SJSA1 (cell line): Measurements from ENCODE around the gene ESRRA. TPM values are rescaled to one million over a fixed set of nuclear protein-coding genes. Genes with fewer than 3 reads are reported as not detected.

Experiments
- DNase-seq, 2 experiments: peaks; one replicate each; pipeline ENCODE4 v3.0.0-alpha.2; 2015 to 2020; ENCODE audit warnings: low spot score in 2 of 2, low read depth in 1 of 2
- H3K27ac ChIP-seq: fragments of 250-450 bp; sonication (Bioruptor Pico); 2 replicates; pipeline ENCODE4 v1.5.1; 2020; ENCODE audit warnings: mild to moderate bottlenecking, moderate library complexity
- H3K27me3 ChIP-seq: fragments of 250-450 bp; sonication (Bioruptor Pico); replicated peaks from 2 replicates; pipeline ENCODE4 v1.5.1; 2020; ENCODE audit warnings: mild to moderate bottlenecking, moderate library complexity
- H3K36me3 ChIP-seq: fragments of 250-450 bp; sonication (Bioruptor Pico); 2 replicates; pipeline ENCODE4 v1.5.1; 2020; ENCODE audit warnings: mild to moderate bottlenecking
- H3K4me1 ChIP-seq: fragments of 250-450 bp; sonication (Bioruptor Pico); replicated peaks from 2 replicates; pipeline ENCODE4 v1.6.1; 2021; ENCODE audit warnings: mild to moderate bottlenecking
- H3K4me3 ChIP-seq: fragments of 250-450 bp; sonication (Bioruptor Pico); 2 replicates; pipeline ENCODE4 v1.5.1; 2020; ENCODE audit warnings: mild to moderate bottlenecking
- H3K9me3 ChIP-seq: fragments of 250-450 bp; sonication (Bioruptor Pico); replicated peaks from 2 replicates; pipeline ENCODE4 v1.5.1; 2020; ENCODE audit warnings: mild to moderate bottlenecking
- total RNA-seq: library from RNA; depleted of rRNA; stranded (reverse); fragments of >200 nt; shearing (Covaris generic); gene quantifications from 2 replicates; pipeline ENCODE4 v1.2.3, GENCODE V29; 2014

Gene ESRRA
- total RNA-seq, 1 experiment from 2014 or later: 50.7 TPM

DNA sequence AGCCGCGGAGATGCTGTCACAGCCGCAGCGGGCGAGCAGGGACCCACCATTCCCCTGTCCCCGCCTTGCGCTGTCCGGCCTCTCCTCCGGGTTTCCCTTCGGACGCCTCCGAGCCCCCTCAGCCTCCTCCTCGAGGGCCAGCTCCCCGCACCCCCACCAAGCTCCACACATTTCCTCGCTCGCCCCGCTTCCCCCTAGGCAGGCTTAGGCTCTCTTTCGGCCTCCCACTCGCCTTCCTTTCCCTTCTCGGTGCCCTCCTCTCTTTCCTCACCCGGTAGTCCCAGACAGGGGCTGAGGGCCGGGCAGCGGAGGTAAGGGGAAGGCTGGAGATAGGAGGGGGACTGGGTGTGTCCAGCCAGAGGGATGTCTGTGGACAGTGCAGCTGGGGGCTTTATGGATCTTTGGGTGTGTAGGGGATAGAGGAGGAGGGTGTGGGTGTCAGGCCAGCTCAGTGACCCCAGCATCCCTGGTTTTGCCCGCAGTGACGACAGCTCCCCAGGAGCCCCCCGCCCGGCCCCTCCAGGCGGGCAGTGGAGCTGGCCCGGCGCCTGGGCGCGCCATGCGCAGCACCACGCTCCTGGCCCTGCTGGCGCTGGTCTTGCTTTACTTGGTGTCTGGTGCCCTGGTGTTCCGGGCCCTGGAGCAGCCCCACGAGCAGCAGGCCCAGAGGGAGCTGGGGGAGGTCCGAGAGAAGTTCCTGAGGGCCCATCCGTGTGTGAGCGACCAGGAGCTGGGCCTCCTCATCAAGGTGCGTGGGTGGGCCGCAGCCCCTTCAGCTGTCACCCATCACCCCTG lies 12.7 kb upstream of the ESRRA start:
- Histone ChIP-seq H3K9me3 (0 out of 2 replicates have a peak, but pooled peaks cover 3% of the 10 kb centered on the region), H3K27me3 (peaks cover 61% of the 10 kb centered on the region), H3K4me3 (no peak overlapping the region), H3K27ac (no peak overlapping the region), H3K36me3 (no peaks in the 10 kb centered on the region; the same call in 1 of the 2 replicates), H3K4me1 (peaks cover 10% of the 10 kb centered on the region)
- DNase-seq: no peak

GRCh38 chr11:64294774-64295173 lies 10.6 kb upstream of the ESRRA start:
- DNase-seq: no peak
- Histone ChIP-seq H3K27ac (no peak overlapping the region), H3K4me1 (peaks cover 10% of the 10 kb centered on the region), H3K9me3 (0 out of 2 replicates have a peak, but pooled peaks cover 3% of the 10 kb centered on the region), H3K36me3 (no peaks in the 10 kb centered on the region; the same call in 1 of the 2 replicates), H3K27me3 (peaks cover 80% of the 10 kb centered on the region), H3K4me3 (no peak overlapping the region)

- peaks cover 82% of the 10 kb centered on the region for H3K27me3 ChIP-seq
- 0 out of 2 replicates have a peak, but pooled peaks cover 3% of the 10 kb centered on the region for H3K9me3 ChIP-seq
- H3K27ac ChIP-seq: no peak overlapping the region
- no peak overlapping the region for H3K4me3 ChIP-seq
- DNase-seq: no peak
- no peaks in the 10 kb centered on the region; the same call in 1 of the 2 replicates for H3K36me3 ChIP-seq
- H3K4me1 ChIP-seq: peaks cover 10% of the 10 kb centered on the region
These were observed 9.6 kb upstream of the ESRRA start for GRCh38 chr11:64295760-64296159.

GRCh38 chr11:64296236-64296635 lies 9.1 kb upstream of the ESRRA start:
- H3K27me3 ChIP-seq: peaks cover 79% of the 10 kb centered on the region

GRCh38 chr11:64296830-64297698 lies 8.3 kb upstream of the ESRRA start:
- Histone ChIP-seq H3K4me1 (peaks cover 10% of the 10 kb centered on the region), H3K27ac (no peak overlapping the region), H3K9me3 (no peaks in the 10 kb centered on the region), H3K4me3 (no peak overlapping the region), H3K27me3 (peaks cover 71% of the 10 kb centered on the region), H3K36me3 (no peaks in the 10 kb centered on the region; the same call in 1 of the 2 replicates)
- DNase-seq: no peak

More at GRCh38 chr11:64296236-64296635, 9.1 kb upstream of the ESRRA start:
- peaks cover 11% of the 10 kb centered on the region for H3K4me1 ChIP-seq
- H3K4me3 ChIP-seq: no peak overlapping the region
- H3K27ac ChIP-seq: no peak overlapping the region
- H3K9me3 ChIP-seq: 0 out of 2 replicates have a peak, but pooled peaks cover 3% of the 10 kb centered on the region
- H3K36me3 ChIP-seq: no peaks in the 10 kb centered on the region; the same call in 1 of the 2 replicates
- DNase-seq: no peak

DNA sequence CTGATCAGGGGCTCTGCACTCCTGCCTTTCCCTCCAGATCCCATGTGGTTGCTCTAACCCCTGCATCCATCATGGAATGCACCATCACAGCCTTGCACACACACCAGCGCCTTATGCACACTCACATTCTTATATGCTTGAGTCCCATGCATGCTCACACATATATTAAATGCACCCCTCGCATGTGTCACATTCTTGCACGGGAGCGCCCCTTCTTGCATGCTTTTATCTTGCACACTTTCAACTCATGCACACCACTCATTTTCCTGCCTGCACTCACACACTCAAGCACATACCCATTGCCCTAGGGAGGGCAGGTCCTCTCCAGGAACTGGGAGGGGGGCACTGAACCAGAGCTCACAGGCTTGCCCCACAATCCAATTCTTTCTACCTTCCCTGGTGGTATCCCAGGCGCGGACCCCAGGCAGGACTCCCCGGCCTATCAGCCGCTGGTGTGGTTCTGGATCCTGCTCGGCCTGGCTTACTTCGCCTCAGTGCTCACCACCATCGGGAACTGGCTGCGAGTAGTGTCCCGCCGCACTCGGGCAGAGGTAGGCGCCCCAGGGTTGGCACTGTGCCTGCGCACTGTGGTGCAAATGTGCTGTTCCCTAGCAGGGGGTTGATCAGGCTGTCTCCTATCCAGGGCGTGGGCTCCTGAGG lies 7.5 kb upstream of the ESRRA start:
- no peak overlapping the region for H3K27ac ChIP-seq
- peaks cover 8% of the 10 kb centered on the region; the same call in 1 of the 2 replicates for H3K4me1 ChIP-seq
- peaks cover 63% of the 10 kb centered on the region for H3K27me3 ChIP-seq
- no peaks in the 10 kb centered on the region for H3K9me3 ChIP-seq
- no peak overlapping the region for H3K4me3 ChIP-seq
- DNase-seq: no peak
- no peaks in the 10 kb centered on the region; the same call in 1 of the 2 replicates for H3K36me3 ChIP-seq

DNA sequence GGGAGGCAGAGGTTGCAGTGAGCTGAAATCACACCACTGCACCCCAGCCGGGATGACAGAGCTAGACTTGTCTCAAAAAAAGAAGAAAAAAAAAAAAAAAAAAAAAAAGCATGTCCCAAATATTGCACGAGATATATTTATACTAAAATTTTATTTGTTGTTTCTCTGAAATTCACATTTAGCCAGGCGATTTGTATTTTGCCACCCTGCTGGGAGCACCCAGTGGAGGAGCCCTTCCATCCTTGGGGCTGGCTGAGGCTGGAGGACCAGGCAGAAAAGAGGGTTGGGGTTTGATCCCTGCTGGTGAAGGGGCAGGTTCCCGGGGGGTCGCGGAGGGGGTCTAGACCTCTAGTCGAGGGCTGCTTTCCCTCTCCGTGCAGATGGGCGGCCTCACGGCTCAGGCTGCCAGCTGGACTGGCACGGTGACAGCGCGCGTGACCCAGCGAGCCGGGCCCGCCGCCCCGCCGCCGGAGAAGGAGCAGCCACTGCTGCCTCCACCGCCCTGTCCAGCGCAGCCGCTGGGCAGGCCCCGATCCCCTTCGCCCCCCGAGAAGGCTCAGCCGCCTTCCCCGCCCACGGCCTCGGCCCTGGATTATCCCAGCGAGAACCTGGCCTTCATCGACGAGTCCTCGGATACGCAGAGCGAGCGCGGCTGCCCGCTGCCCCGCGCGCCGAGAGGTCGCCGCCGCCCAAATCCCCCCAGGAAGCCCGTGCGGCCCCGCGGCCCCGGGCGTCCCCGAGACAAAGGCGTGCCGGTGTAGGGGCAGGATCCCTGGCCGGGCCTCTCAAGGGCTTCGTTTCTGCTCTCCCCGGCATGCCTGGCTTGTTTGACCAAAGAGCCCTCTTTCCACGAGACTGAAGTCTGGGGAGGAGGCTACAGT lies 6.1 kb upstream of the ESRRA start:
- Histone ChIP-seq H3K27ac (no peak overlapping the region), H3K4me1 (peaks cover 12% of the 10 kb centered on the region), H3K27me3 (peaks cover 49% of the 10 kb centered on the region), H3K4me3 (no peak overlapping the region), H3K9me3 (no peaks in the 10 kb centered on the region), H3K36me3 (no peaks in the 10 kb centered on the region)
- no peak for DNase-seq

GRCh38 chr11:64299847-64300648 lies 5.3 kb upstream of the ESRRA start, which contains the start of gene CATSPERZ:
CATSPERZ (plus strand) TSS chr11:64300358; CDS start chr11:64300411, 53 bp downstream.
- H3K4me1 ChIP-seq: peaks cover 15% of the 10 kb centered on the region
- no peaks in the 10 kb centered on the region for H3K9me3 ChIP-seq
- no peak within 1 kb of the TSS for H3K4me3 ChIP-seq
- H3K27me3 ChIP-seq: peaks cover 47% of the 10 kb centered on the region
- no peak for DNase-seq
- no peaks in the 10 kb centered on the region for H3K36me3 ChIP-seq
- H3K27ac ChIP-seq: no peak within 1 kb of the TSS

- no peak overlapping the region for H3K27ac ChIP-seq
- H3K4me3 ChIP-seq: no peak overlapping the region; the same call in 1 of the 2 replicates
- DNase-seq: no peak
- peaks cover 23% of the 10 kb centered on the region for H3K27me3 ChIP-seq
- H3K9me3 ChIP-seq: no peaks in the 10 kb centered on the region
- H3K4me1 ChIP-seq: peaks cover 24% of the 10 kb centered on the region
- peaks cover 11% of the 10 kb centered on the region; the same call in 1 of the 2 replicates for H3K36me3 ChIP-seq
These were observed 2.0 kb upstream of the ESRRA start for GRCh38 chr11:64303109-64304031.

- Histone ChIP-seq H3K27ac (no peak overlapping the region), H3K4me3 (peak overlapping the region; percentile 60), H3K4me1 (peaks cover 24% of the 10 kb centered on the region), H3K27me3 (peaks cover 19% of the 10 kb centered on the region), H3K36me3 (peaks cover 11% of the 10 kb centered on the region; the same call in 1 of the 2 replicates), H3K9me3 (no peaks in the 10 kb centered on the region)
- no peak for DNase-seq
These were observed 1.4 kb upstream of the ESRRA start for GRCh38 chr11:64304032-64304315.

- Histone ChIP-seq H3K27ac (peak overlapping the region; percentile 19), H3K4me3 (peak overlapping the region; percentile 60), H3K9me3 (no peaks in the 10 kb centered on the region), H3K36me3 (peaks cover 11% of the 10 kb centered on the region; the same call in 1 of the 2 replicates), H3K4me1 (peaks cover 24% of the 10 kb centered on the region), H3K27me3 (peaks cover 14% of the 10 kb centered on the region)
- peak; percentile 95 to 97 for DNase-seq
These were observed 830 bp upstream of the ESRRA start for GRCh38 chr11:64304316-64305072.
